HepG2 (cell line): ENCODE measurements around the gene ADGRD1. TPM values are rescaled to one million over a fixed set of nuclear protein-coding genes. Genes with fewer than 3 reads are reported as not detected.

Source experiments
- ATAC-seq: fragments of 200-7000 bp; cut with Tn5 transposase; 3 replicates; pipeline ENCODE4 v1.9.1; 2020; ENCODE audit warnings: mild to moderate bottlenecking, moderate library complexity
- BruUV-seq: library from RNA; stranded (reverse); fragments of 400-500 nt; replicated peaks from 2 replicates; lab custom pipeline; 2021; lab: Mats Ljungman, UMichigan
- CTCF ChIA-PET: fragments of 300-600 bp; formaldehyde crosslinking; extraction: SDS; loops from one replicate; lab custom pipeline; 2021; ENCODE audit warnings: low total read pairs, inconsistent platforms, low intra/inter-chr PET ratio; lab: Yijun Ruan, JAX
- POLR2A ChIA-PET: fragments of 350-600 bp; sonication (Branson Sonifier 250); formaldehyde crosslinking; loops from one replicate; lab custom pipeline; 2020; ENCODE audit warnings: antibody characterized with exemption, inconsistent platforms; lab: Yijun Ruan, JAX
- DNase-seq: peaks from one replicate; pipeline ENCODE4 v3.0.0-alpha.2; 2015; ENCODE audit warnings: low spot score
- FAIRE-seq: peaks from 3 replicates; lab custom pipeline; 2011; peaks lifted over from hg19 to GRCh38; lab: Jason Lieb, UNC
- H2AFZ ChIP-seq: one replicate; pipeline ENCODE4 v1.6.1; 2011; ENCODE audit warnings: low read length, inconsistent platforms
- H3K27ac ChIP-seq: fragments of 300-600 bp; 3 replicates; pipeline ENCODE4 v1.8.0; 2011; ENCODE audit warnings: mixed run types, mild to moderate bottlenecking, mixed read lengths, low read length, inconsistent platforms; ENCODE audit not compliant: insufficient read depth; ENCODE audit errors: extremely low read length
- H3K27me3 ChIP-seq, 2 experiments: fragments of 200-600 bp in 1 of 2; 2 replicates in 1 of 2; 3 replicates in 1 of 2; pipeline versions ENCODE4 v1.6.0 to v1.8.0; 2011; ENCODE audit warnings: low read length in 2 of 2, mild to moderate bottlenecking in 2 of 2, moderate library complexity in 2 of 2, inconsistent platforms in 1 of 2; ENCODE audit not compliant: insufficient read depth in 2 of 2, control insufficient read depth in 1 of 2
- H3K36me3 ChIP-seq, 2 experiments: fragments of 200-600 bp in 1 of 2; replicated peaks in 1 of 2; 2 replicates in 1 of 2; 3 replicates in 1 of 2; pipeline versions ENCODE4 v1.5.1 to v1.8.0; 2011; ENCODE audit warnings: low read length in 2 of 2, inconsistent platforms in 1 of 2; ENCODE audit not compliant: insufficient read depth in 2 of 2, control insufficient read depth in 1 of 2
- H3K4me1 ChIP-seq: 2 replicates; pipeline ENCODE4 v1.5.1; 2012; ENCODE audit warnings: low read length, inconsistent platforms; ENCODE audit not compliant: insufficient read depth
- H3K4me2 ChIP-seq: 2 replicates; pipeline ENCODE4 v1.6.0; 2011; ENCODE audit warnings: low read depth, low read length, inconsistent platforms
- H3K4me3 ChIP-seq, 3 experiments: fragments of 200-600 bp in 1 of 3; sonication (generic), shearing (Covaris generic) in 1 of 3; replicated peaks in 1 of 3; 2 replicates each; pipeline ENCODE4 v1.5.1; 2011 to 2016; ENCODE audit warnings: low read length in 3 of 3, inconsistent platforms in 2 of 3, low read depth in 2 of 3, mild to moderate bottlenecking in 2 of 3, control low read depth in 1 of 3, mixed read lengths in 1 of 3; ENCODE audit not compliant: insufficient read depth in 1 of 3
- H3K79me2 ChIP-seq: one replicate; pipeline ENCODE4 v1.6.1; 2011; ENCODE audit warnings: low read length, inconsistent platforms; ENCODE audit not compliant: insufficient read depth
- H3K9ac ChIP-seq: 2 replicates; pipeline ENCODE4 v1.6.0; 2011; ENCODE audit warnings: mild to moderate bottlenecking, low read depth, low read length, inconsistent platforms; ENCODE audit not compliant: insufficient read depth
- H3K9me3 ChIP-seq: 2 replicates; pipeline ENCODE4 v1.5.1; 2012; ENCODE audit warnings: mild to moderate bottlenecking, low read length
- H4K20me1 ChIP-seq: 2 replicates; pipeline ENCODE4 v1.6.0; 2011; ENCODE audit warnings: inconsistent platforms, mild to moderate bottlenecking, low read length, moderate library complexity; ENCODE audit not compliant: insufficient read depth
- ARID5B ChIP-seq: IDR thresholded peaks from 2 replicates; pipeline ENCODE4 v1.4.0; 2020; ENCODE audit warnings: mild to moderate bottlenecking, missing genetic modification reagents
- GATA4 ChIP-seq: sonication (generic); IDR thresholded peaks from 2 replicates; pipeline ENCODE4 v1.6.1; 2016; ENCODE audit warnings: antibody characterized with exemption, low read depth, borderline replicate concordance
- IRF1 ChIP-seq: sonication (generic); formaldehyde crosslinking; IDR thresholded peaks from 2 replicates; pipeline ENCODE4 v1.4.0; 2020; ENCODE audit warnings: low read depth, mild to moderate bottlenecking, missing genetic modification reagents
- MEF2D ChIP-seq: sonication (generic); formaldehyde crosslinking; IDR thresholded peaks from 2 replicates; pipeline ENCODE4 v1.5.1; 2020; ENCODE audit warnings: mild to moderate bottlenecking, missing genetic modification reagents
- PCBP2 ChIP-seq: fragments of 200-400 bp; formaldehyde crosslinking; optimal IDR thresholded peaks from 2 replicates; pipeline ENCODE3; 2018; ENCODE audit warnings: low read length, low read depth; ENCODE audit not compliant: poor library complexity, severe bottlenecking
- SATB2 ChIP-seq: sonication (generic); formaldehyde crosslinking; IDR thresholded peaks from 2 replicates; pipeline ENCODE4 v1.5.0; 2020; ENCODE audit warnings: missing genetic modification reagents
- TARDBP ChIP-seq: sonication (generic); formaldehyde crosslinking; IDR thresholded peaks from 2 replicates; pipeline ENCODE4 v1.8.0; 2022; ENCODE audit warnings: mild to moderate bottlenecking, missing genetic modification reagents
- THAP7 ChIP-seq: sonication (generic); formaldehyde crosslinking; IDR thresholded peaks from 2 replicates; pipeline ENCODE4 v1.8.1; 2023; ENCODE audit warnings: mild to moderate bottlenecking, missing genetic modification reagents
- ZBTB2 ChIP-seq: sonication (generic); formaldehyde crosslinking; IDR thresholded peaks from 2 replicates; pipeline ENCODE4 v1.8.0; 2022; ENCODE audit warnings: low read depth, missing genetic modification reagents
- ZNF234 ChIP-seq: sonication (generic); formaldehyde crosslinking; conservative IDR thresholded peaks from 2 replicates; pipeline ENCODE4 v1.5.1; 2020; ENCODE audit warnings: mild to moderate bottlenecking, missing genetic modification reagents
- ZNF260 ChIP-seq: sonication (generic); formaldehyde crosslinking; IDR thresholded peaks from 2 replicates; pipeline ENCODE4 v1.4.0; 2020; ENCODE audit warnings: missing genetic modification reagents, low read depth, mild to moderate bottlenecking, borderline replicate concordance
- ZNF451 ChIP-seq: sonication (generic); formaldehyde crosslinking; IDR thresholded peaks from 2 replicates; pipeline ENCODE4 v1.5.0; 2020; ENCODE audit warnings: mild to moderate bottlenecking, missing genetic modification reagents
- ZNF530 ChIP-seq: sonication (generic); formaldehyde crosslinking; IDR thresholded peaks from 2 replicates; pipeline ENCODE4 v1.5.0; 2020; ENCODE audit warnings: low read depth, mild to moderate bottlenecking, missing genetic modification reagents
- WGBS: methylation state at CpG from one replicate; pipeline ENCODE4 v1.1.6; 2017; ENCODE audit warnings: low lambda C conversion rate; 5-methylcytosine and 5-hydroxymethylcytosine counted together
- in situ Hi-C: cut with HindIII; loops from 2 replicates; pipeline ENCODE4 v1.10.0; 2017; ENCODE audit warnings: low pct_unique_long_range_greater_than_20kb; ENCODE audit not compliant: extremely low pct_ligation_motif_present
- intact Hi-C: fragments of 100-400 bp; cut with micrococcal nuclease; formaldehyde crosslinking; loops from one replicate; pipeline ENCODE4 v1.10.0; 2022; ENCODE audit not compliant: unreplicated experiment
- polyA plus RNA-seq, 8 experiments: library from polyadenylated mRNA; depleted of rRNA in 3 of 8; stranded (reverse) in 7 of 8; unstranded in 1 of 8; fragments of >200 nt; fragmentation: Illumina TruSeq in 4 of 8; extraction: Trizol in 4 of 8; gene quantifications; 2 replicates each; pipeline versions ENCODE4 v1.2.1 to v1.2.3, GENCODE V29; 2011 to 2016; ENCODE audit warnings: low read depth in 4 of 8, missing spikeins in 1 of 8, mixed read lengths in 1 of 8; ENCODE audit not compliant: insufficient read depth in 1 of 8
- total RNA-seq, 5 experiments: library from RNA; depleted of rRNA; stranded (reverse); fragments of >200 nt; fragmentation: Illumina TruSeq; extraction: Trizol; gene quantifications; 2 replicates each; pipeline ENCODE4 v1.2.3, GENCODE V29; 2016; ENCODE audit warnings: low read depth in 1 of 5

The ADGRD1 gene
- total and polyA plus RNA-seq, 2 of the 13 experiments (the other 11 are each of a cell fraction or from before 2014, with no cell fraction given), result 0.46 to 12.4 TPM

- Histone ChIP-seq H2AFZ (no peak overlapping the region), H3K79me2 (no peaks in the 10 kb centered on the region), H4K20me1 (no peaks in the 10 kb centered on the region), H3K9ac (no peak overlapping the region), H3K27ac (no peak overlapping the region), H3K4me2 (no peak overlapping the region), H3K27me3 (peaks cover 0 to 1% of the 10 kb centered on the region in 2 experiments; a peak in 1 of 5 replicates), H3K4me3 (no peak overlapping the region), H3K36me3 (peaks cover 0 to 3% of the 10 kb centered on the region in 2 experiments; a peak in 1 of 5 replicates), H3K4me1 (peaks cover 30% of the 10 kb centered on the region), H3K9me3 (no peaks in the 10 kb centered on the region)
- no peak for DNase-seq
- WGBS, result 79% methylated on average over 11 of the region's 11 CpGs
- FAIRE-seq, result no peak
- in situ Hi-C loops, result no loop called here
- no TSS peak for BruUV-seq
- no peak for ATAC-seq
- intact Hi-C loops, result no loop called here
- ChIA-PET POLR2A (no interaction called here), CTCF (no interaction called here)
- TF ChIP-seq MEF2D (no peak), ZNF530 (no peak), THAP7 (CRISPR knock-in tag) (no peak), ZNF260 (no peak), ZNF234 (CRISPR knock-in tag) (no peak), ZNF451 (CRISPR knock-in tag) (no peak), PCBP2 (no peak), SATB2 (no peak)
Observed at GRCh38 chr12:131024721-131025120, 71.0 kb downstream of the ADGRD1 start.

- Histone ChIP-seq H3K4me1 (peaks cover 30% of the 10 kb centered on the region), H3K36me3 (peaks cover 0 to 3% of the 10 kb centered on the region in 2 experiments; a peak in 1 of 5 replicates), H3K9me3 (no peaks in the 10 kb centered on the region), H3K4me2 (no peak overlapping the region), H4K20me1 (no peaks in the 10 kb centered on the region), H3K27ac (no peak overlapping the region), H2AFZ (no peak overlapping the region), H3K27me3 (peaks cover 0 to 1% of the 10 kb centered on the region in 2 experiments; a peak in 1 of 5 replicates), H3K79me2 (no peaks in the 10 kb centered on the region), H3K4me3 (no peak overlapping the region), H3K9ac (no peak overlapping the region)
- no peak for ATAC-seq
- DNase-seq, result no peak
- in situ Hi-C loops, result no loop called here
- ChIA-PET POLR2A (no interaction called here), CTCF (no interaction called here)
- intact Hi-C loops, result no loop called here
- WGBS, result 83% methylated on average over 11 of the region's 11 CpGs
- FAIRE-seq, result no peak
- BruUV-seq, result no TSS peak
- TF ChIP-seq IRF1 (CRISPR knock-in tag), result no peak
- no peak for TF ChIP-seq ZBTB2 (CRISPR knock-in tag)
- TF ChIP-seq GATA4, result no peak
- TF ChIP-seq TARDBP (CRISPR knock-in tag), result no peak
- TF ChIP-seq ARID5B (CRISPR knock-in tag), result no peak
Observed at GRCh38 chr12:131025234-131025633, 71.5 kb downstream of the ADGRD1 start.
